B cell (primary cell): Measurements from ENCODE around the gene GCNT4. TPM values are rescaled to one million over a fixed set of nuclear protein-coding genes. Genes with fewer than 3 reads are reported as not detected.

Experiments
- ATAC-seq: fragments of 200-7000 bp; cut with Tn5 transposase; one replicate; pipeline ENCODE4 v1.10.0; 2021; ENCODE audit warnings: low read depth, mild to moderate bottlenecking, moderate number of reproducible peaks, moderate library complexity
- CTCF ChIA-PET: fragments of 350-600 bp; sonication (Branson Sonifier 250); formaldehyde crosslinking; loops from one replicate; lab custom pipeline; 2021; ENCODE audit warnings: antibody characterized with exemption, inconsistent platforms; lab: Charles Lee
- POLR2A ChIA-PET: fragments of 350-600 bp; sonication (Branson Sonifier 250); formaldehyde crosslinking; loops from one replicate; lab custom pipeline; 2021; ENCODE audit warnings: antibody characterized with exemption; lab: Charles Lee
- DNase-seq: peaks from one replicate; pipeline ENCODE4 v3.0.0; 2013
- H2AFZ ChIP-seq: 2 replicates; pipeline ENCODE4 v1.6.1; 2012; ENCODE audit warnings: mild to moderate bottlenecking, low read depth, low read length; ENCODE audit not compliant: insufficient read depth, poor library complexity, severe bottlenecking
- H3K27ac ChIP-seq, 2 donors: 1 replicate in 1 of 2; 2 replicates in 1 of 2; pipeline ENCODE4 v1.5.1; 2012 to 2013; ENCODE audit warnings: low read length in 2 of 2, mild to moderate bottlenecking in 2 of 2, moderate library complexity in 1 of 2
- H3K27me3 ChIP-seq, 4 experiments: fragments of 200-600 bp in 1 of 4; sonication (generic) in 1 of 4; replicated peaks in 1 of 4; 1 replicate in 2 of 4; 2 replicates in 2 of 4; pipeline versions ENCODE4 v1.6.1 to v1.7.0; 2013 to 2016; ENCODE audit warnings: low read length in 3 of 4, mild to moderate bottlenecking in 2 of 4, mixed read lengths in 1 of 4, moderate library complexity in 1 of 4; ENCODE audit not compliant: insufficient read depth in 4 of 4, control insufficient read depth in 3 of 4; ENCODE audit errors: control extremely low read depth in 1 of 4
- H3K36me3 ChIP-seq, 2 experiments: replicated peaks in 1 of 2; 1 replicate in 1 of 2; 2 replicates in 1 of 2; pipeline versions ENCODE4 v1.6.1 to v1.7.1; 2013; ENCODE audit warnings: low read length in 1 of 2; ENCODE audit not compliant: insufficient read depth in 2 of 2, control insufficient read depth in 1 of 2; ENCODE audit errors: control extremely low read depth in 1 of 2, extremely low read depth in 1 of 2
- H3K4me1 ChIP-seq, 2 donors: fragments of 200-600 bp in 1 of 2; sonication (generic) in 1 of 2; 1 replicate in 1 of 2; 2 replicates in 1 of 2; pipeline versions ENCODE4 v1.5.1 to v1.6.1; 2013 to 2017; ENCODE audit warnings: low read length in 2 of 2; ENCODE audit not compliant: control insufficient read depth in 2 of 2, insufficient read depth in 2 of 2
- H3K4me2 ChIP-seq: replicated peaks from 2 replicates; pipeline ENCODE3; 2012; ENCODE audit warnings: mild to moderate bottlenecking, low read depth, low read length; ENCODE audit not compliant: poor library complexity, severe bottlenecking
- H3K4me3 ChIP-seq, 5 experiments: fragments of 200-600 bp in 1 of 5; sonication (generic) in 1 of 5; 1 replicate in 3 of 5; 2 replicates in 2 of 5; pipeline versions ENCODE4 v1.5.1 to v1.7.0; 2011 to 2016; ENCODE audit warnings: low read length in 4 of 5, mild to moderate bottlenecking in 4 of 5, low read depth in 2 of 5, control low read depth in 1 of 5, moderate library complexity in 1 of 5; ENCODE audit not compliant: insufficient read depth in 1 of 5; ENCODE audit errors: control extremely low read depth in 1 of 5, extremely low read depth in 1 of 5
- H3K79me2 ChIP-seq: fragments of 200-600 bp; sonication (generic); one replicate; pipeline ENCODE4 v1.6.0; 2016; ENCODE audit warnings: low read length; ENCODE audit not compliant: control insufficient read depth, insufficient read depth
- H3K9ac ChIP-seq: fragments of 200-600 bp; sonication (generic); 2 replicates; pipeline ENCODE4 v1.6.1; 2017; ENCODE audit warnings: mild to moderate bottlenecking, low read length, moderate library complexity
- H3K9me3 ChIP-seq, 3 donors: one replicate each; pipeline versions ENCODE4 v1.6.1 to v1.7.1; 2013; ENCODE audit warnings: low read length in 2 of 3; ENCODE audit not compliant: control insufficient read depth in 2 of 3, insufficient read depth in 1 of 3; ENCODE audit errors: control extremely low read depth in 1 of 3
- H4K20me1 ChIP-seq: 2 replicates; pipeline ENCODE4 v1.6.0; 2012; ENCODE audit warnings: mild to moderate bottlenecking, low read length; ENCODE audit not compliant: insufficient read depth, control insufficient read depth, poor library complexity, severe bottlenecking
- H3K27ac Mint-ChIP-seq: one replicate; pipeline ENCODE4 v1.8.0; 2021; ENCODE audit warnings: mixed read lengths
- H3K27me3 Mint-ChIP-seq: one replicate; pipeline ENCODE4 v1.8.0; 2021; ENCODE audit warnings: mixed read lengths
- H3K4me1 Mint-ChIP-seq: one replicate; pipeline ENCODE4 v1.8.0; 2021; ENCODE audit warnings: mixed read lengths
- H3K4me3 Mint-ChIP-seq: one replicate; pipeline ENCODE4 v1.8.0; 2021; ENCODE audit warnings: mixed read lengths
- H3K9me3 Mint-ChIP-seq: one replicate; pipeline ENCODE4 v1.8.0; 2022; ENCODE audit warnings: mixed read lengths; ENCODE audit not compliant: insufficient read depth
- EZH2 ChIP-seq: IDR thresholded peaks from 2 replicates; pipeline ENCODE4 v1.6.1; 2012; ENCODE audit warnings: borderline replicate concordance, low read depth, mild to moderate bottlenecking, moderate library complexity, low read length; ENCODE audit not compliant: insufficient read depth, poor library complexity, severe bottlenecking
- WGBS: methylation state at CpG from one replicate; pipeline ENCODE4 v1.1.5; 2013; ENCODE audit warnings: missing lambda C conversion rate; ENCODE audit not compliant: insufficient coverage; 5-methylcytosine and 5-hydroxymethylcytosine counted together
- intact Hi-C: fragments of 100-400 bp; cut with micrococcal nuclease; formaldehyde crosslinking; loops from one replicate; pipeline ENCODE4 v1.10.0; 2022
- polyA plus RNA-seq: library from polyadenylated mRNA; depleted of rRNA; stranded (reverse); fragments of >200 nt; gene quantifications from 2 replicates; pipeline ENCODE4 v1.2.3, GENCODE V29; 2012
- total RNA-seq, 2 donors: library from RNA; stranded (reverse); fragments of 120-200 nt in 1 of 2; gene quantifications; 1 replicate in 1 of 2; 2 replicates in 1 of 2; pipeline versions ENCODE4 v1.2.3 to v1.2.4, GENCODE V29; 2013 to 2022
- TF ChIP-seq, protein P1 (sequence below): fragments of 200-600 bp; IDR thresholded peaks from one replicate; pipeline ENCODE4 v1.8.0; 2022; ENCODE audit warnings: antibody characterized with exemption, mild to moderate bottlenecking

GCNT4 gene
- total and polyA plus RNA-seq, 2 donors (not counting 1 experiment from before 2014, with no cell fraction given) = 0.01 TPM; not detected in 1

DNA sequence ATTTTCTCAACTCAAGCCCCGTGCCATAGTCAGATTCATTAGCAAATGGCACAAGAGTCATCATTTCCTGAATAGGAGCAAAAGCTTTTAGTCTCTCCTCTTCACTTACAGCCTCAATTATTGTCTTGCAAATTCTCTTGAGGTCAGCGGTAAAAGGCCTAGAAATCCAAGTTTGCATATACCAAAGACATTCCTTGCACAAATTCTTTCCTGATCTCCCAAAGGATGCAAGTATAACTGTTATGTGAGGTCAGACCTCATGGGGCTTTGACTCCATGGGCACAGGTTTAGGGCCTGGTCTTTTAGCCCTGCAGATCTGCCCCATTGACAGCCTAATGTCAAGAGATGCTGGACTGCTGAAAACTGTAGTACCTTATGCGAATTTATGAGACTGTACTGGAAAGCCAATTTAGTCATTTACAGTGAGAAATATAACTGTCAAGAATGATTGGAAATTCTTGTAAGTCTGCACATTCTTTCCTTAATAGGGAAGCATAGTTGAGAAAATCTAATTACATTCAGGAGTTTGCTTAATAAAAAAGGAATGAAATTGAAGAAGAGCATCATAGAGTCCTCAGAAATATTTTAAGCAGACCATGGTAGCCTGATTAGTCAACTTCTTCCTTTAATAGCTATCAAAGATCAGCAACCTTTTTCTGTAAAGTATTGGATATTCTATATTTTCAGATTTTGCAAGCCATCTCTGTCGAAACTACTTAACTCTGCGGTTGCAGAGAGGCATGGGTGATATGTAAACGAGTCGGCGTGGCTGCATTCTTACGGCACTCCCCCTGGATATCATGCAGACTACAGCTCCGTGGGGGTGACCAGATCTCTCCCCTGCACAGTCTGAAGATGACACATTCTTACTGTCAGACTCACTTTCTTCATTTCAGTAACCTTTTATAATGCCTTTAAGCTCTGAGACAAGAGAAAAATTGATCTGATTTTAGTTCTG, 45.2 kb downstream of the GCNT4 start:
- H3K9me3 ChIP-seq = peaks cover 0 to 8% (median 6%) of the 10 kb centered on the region in 3 donors
- H4K20me1 ChIP-seq = no peaks in the 10 kb centered on the region
- intact Hi-C loops = no loop called here
- no peak for DNase-seq
- no peaks in the 10 kb centered on the region for H3K4me1 ChIP-seq
- H3K9ac ChIP-seq = no peak overlapping the region
- Mint-ChIP-seq H3K27ac (no peak overlapping the region), H3K9me3 (peaks cover 3% of the 10 kb centered on the region), H3K27me3 (peaks cover 15% of the 10 kb centered on the region), H3K4me1 (no peaks in the 10 kb centered on the region), H3K4me3 (no peak overlapping the region)
- no peaks in the 10 kb centered on the region for H3K36me3 ChIP-seq
- 95% methylated on average over 8 of the region's 10 CpGs for WGBS
- H3K4me3 ChIP-seq = no peak overlapping the region
- ChIA-PET CTCF (no interaction called here), POLR2A (no interaction called here)
- ATAC-seq = no peak
- no peaks in the 10 kb centered on the region for H3K79me2 ChIP-seq
- H3K27ac ChIP-seq = no peak overlapping the region
- H3K4me2 ChIP-seq = no peak overlapping the region
- TF ChIP-seq, protein P1, sequence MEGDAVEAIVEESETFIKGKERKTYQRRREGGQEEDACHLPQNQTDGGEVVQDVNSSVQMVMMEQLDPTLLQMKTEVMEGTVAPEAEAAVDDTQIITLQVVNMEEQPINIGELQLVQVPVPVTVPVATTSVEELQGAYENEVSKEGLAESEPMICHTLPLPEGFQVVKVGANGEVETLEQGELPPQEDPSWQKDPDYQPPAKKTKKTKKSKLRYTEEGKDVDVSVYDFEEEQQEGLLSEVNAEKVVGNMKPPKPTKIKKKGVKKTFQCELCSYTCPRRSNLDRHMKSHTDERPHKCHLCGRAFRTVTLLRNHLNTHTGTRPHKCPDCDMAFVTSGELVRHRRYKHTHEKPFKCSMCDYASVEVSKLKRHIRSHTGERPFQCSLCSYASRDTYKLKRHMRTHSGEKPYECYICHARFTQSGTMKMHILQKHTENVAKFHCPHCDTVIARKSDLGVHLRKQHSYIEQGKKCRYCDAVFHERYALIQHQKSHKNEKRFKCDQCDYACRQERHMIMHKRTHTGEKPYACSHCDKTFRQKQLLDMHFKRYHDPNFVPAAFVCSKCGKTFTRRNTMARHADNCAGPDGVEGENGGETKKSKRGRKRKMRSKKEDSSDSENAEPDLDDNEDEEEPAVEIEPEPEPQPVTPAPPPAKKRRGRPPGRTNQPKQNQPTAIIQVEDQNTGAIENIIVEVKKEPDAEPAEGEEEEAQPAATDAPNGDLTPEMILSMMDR = no peak
- no peak for TF ChIP-seq EZH2
- H3K27me3 ChIP-seq = peaks cover 0 to 3% (median 0%) of the 10 kb centered on the region in 4 experiments
- no peak overlapping the region for H2AFZ ChIP-seq

DNA sequence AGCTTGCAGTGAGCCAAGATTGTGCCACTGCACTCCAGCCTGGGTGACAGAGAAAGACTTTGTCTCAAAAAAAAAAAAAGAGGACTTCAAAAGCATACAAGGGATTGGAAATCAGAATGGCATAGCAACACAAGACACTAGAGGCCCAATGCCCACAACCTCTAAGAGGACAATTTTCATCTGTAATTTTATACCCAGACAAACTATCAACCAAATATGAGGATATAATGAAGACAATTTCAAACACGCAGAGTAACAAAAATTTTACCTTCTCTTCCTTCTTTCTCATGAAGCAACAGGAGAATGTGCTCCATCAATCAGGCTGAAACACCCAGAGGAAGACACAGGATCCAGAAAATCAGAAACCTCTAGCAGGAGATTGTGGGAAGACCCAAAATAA, 46.8 kb downstream of the GCNT4 start:
- no peak overlapping the region for H3K9ac ChIP-seq
- Mint-ChIP-seq H3K27ac (no peak overlapping the region), H3K4me3 (no peak overlapping the region), H3K4me1 (no peaks in the 10 kb centered on the region), H3K9me3 (peaks cover 3% of the 10 kb centered on the region), H3K27me3 (peaks cover 15% of the 10 kb centered on the region)
- ChIA-PET POLR2A (no interaction called here), CTCF (no interaction called here)
- H2AFZ ChIP-seq = no peak overlapping the region
- DNase-seq (no peak), ATAC-seq (no peak)
- 67% methylated on average over 1 of the region's 1 CpG for WGBS
- peaks cover 0 to 3% (median 0%) of the 10 kb centered on the region in 4 experiments for H3K27me3 ChIP-seq
- no peaks in the 10 kb centered on the region for H3K79me2 ChIP-seq
- TF ChIP-seq, protein P1 = no peak
- TF ChIP-seq EZH2 = no peak
- H3K9me3 ChIP-seq = peaks cover 0 to 8% (median 6%) of the 10 kb centered on the region in 3 donors
- H4K20me1 ChIP-seq = no peaks in the 10 kb centered on the region
- no peaks in the 10 kb centered on the region for H3K36me3 ChIP-seq
- no peak overlapping the region for H3K27ac ChIP-seq
- H3K4me3 ChIP-seq = no peak overlapping the region
- intact Hi-C loops = no loop called here
- no peaks in the 10 kb centered on the region for H3K4me1 ChIP-seq
- H3K4me2 ChIP-seq = no peak overlapping the region
